ENCODE measurements around the gene HJURP. TPM values are rescaled to one million over a fixed set of nuclear protein-coding genes. Genes with fewer than 3 reads are reported as not detected.

Gene HJURP
- total RNA-seq, 4 donors from 2014 or later: 0.15 to 3.1 (median 2.5) TPM; not detected in 1

GRCh38 chr2:233813236-233814055, 40.9 kb downstream of the HJURP start:
- ATAC-seq: no peak
- H3K4me3 ChIP-seq: no peak overlapping the region
- H3K4me1 ChIP-seq: no peaks in the 10 kb centered on the region
- H3K9me3 ChIP-seq: peaks cover 0 to 7% (median 0%) of the 10 kb centered on the region in 3 donors
- H3K36me3 ChIP-seq: no peaks in the 10 kb centered on the region
- H3K27ac ChIP-seq: no peak overlapping the region
- 80 to 100% methylated on average over 1 of the region's 3 CpGs for WGBS, 2 donors (ENCODE audit: low coverage in 1 of 2)
- TF ChIP-seq POLR2A (IDR thresholded peaks at IDR 0.05): no peak
- TF ChIP-seq EP300 (IDR thresholded peaks at IDR 0.05): no peak
- no peak for TF ChIP-seq POLR2AphosphoS5 (IDR thresholded peaks at IDR 0.05)
- TF ChIP-seq CTCF (IDR thresholded peaks at IDR 0.05): no peak
- H3K27me3 ChIP-seq: peaks cover 18% of the 10 kb centered on the region

DNA sequence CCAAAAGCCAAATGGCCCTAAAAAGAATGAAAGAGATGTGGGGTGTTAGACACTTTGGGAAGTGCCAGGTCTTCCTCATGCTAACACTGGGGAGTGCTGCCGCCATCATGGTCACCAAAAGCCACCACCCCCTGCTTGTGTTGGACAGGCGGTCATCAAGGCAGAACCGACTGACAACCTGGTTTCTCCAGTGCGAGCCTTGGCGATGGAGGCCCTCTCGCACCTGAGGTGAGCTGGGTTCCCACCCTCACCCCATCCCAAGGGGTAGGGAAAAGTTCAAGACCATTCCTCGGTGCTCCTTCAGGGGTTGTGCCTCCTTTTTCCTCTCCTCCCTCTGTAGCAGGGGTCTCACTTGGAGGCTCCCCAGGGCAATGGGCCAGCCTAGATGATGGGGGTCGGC, 42.6 kb downstream of the HJURP start:
- no peak overlapping the region for H3K4me3 ChIP-seq
- H3K9me3 ChIP-seq: peaks cover 0 to 5% (median 0%) of the 10 kb centered on the region in 3 donors
- no peak for ATAC-seq
- no peaks in the 10 kb centered on the region for H3K4me1 ChIP-seq
- H3K27me3 ChIP-seq: peaks cover 30% of the 10 kb centered on the region
- 67 to 83% methylated on average over 1 to 2 of the region's 8 CpGs for WGBS, 2 donors (ENCODE audit: low coverage in 1 of 2)
- no peak for TF ChIP-seq CTCF (IDR thresholded peaks at IDR 0.05)
- TF ChIP-seq POLR2AphosphoS5 (IDR thresholded peaks at IDR 0.05): no peak
- TF ChIP-seq POLR2A (IDR thresholded peaks at IDR 0.05): no peak
- no peak for TF ChIP-seq EP300 (IDR thresholded peaks at IDR 0.05)
- H3K36me3 ChIP-seq: no peaks in the 10 kb centered on the region
- no peak overlapping the region for H3K27ac ChIP-seq

GRCh38 chr2:233811087-233811486, 43.2 kb downstream of the HJURP start:
- ATAC-seq: no peak
- no peaks in the 10 kb centered on the region for H3K4me1 ChIP-seq
- H3K27ac ChIP-seq: no peak overlapping the region
- H3K9me3 ChIP-seq: no peaks in the 10 kb centered on the region
- H3K36me3 ChIP-seq: no peaks in the 10 kb centered on the region
- no peak for TF ChIP-seq CTCF (IDR thresholded peaks at IDR 0.05)
- TF ChIP-seq POLR2A (IDR thresholded peaks at IDR 0.05): no peak
- no peak for TF ChIP-seq EP300 (IDR thresholded peaks at IDR 0.05)
- TF ChIP-seq POLR2AphosphoS5 (IDR thresholded peaks at IDR 0.05): no peak
- no peak overlapping the region for H3K4me3 ChIP-seq
- H3K27me3 ChIP-seq: peaks cover 30% of the 10 kb centered on the region
- WGBS, 2 donors (ENCODE audit: low coverage in 1 of 2): 80% methylated on average over 3 of the region's 4 CpGs; no CpG with 5 or more reads in 1 of the 2 donors

- TF ChIP-seq POLR2A (IDR thresholded peaks at IDR 0.05) (no peak), POLR2AphosphoS5 (IDR thresholded peaks at IDR 0.05) (no peak), CTCF (IDR thresholded peaks at IDR 0.05) (no peak), EP300 (IDR thresholded peaks at IDR 0.05) (no peak)
- no peaks in the 10 kb centered on the region for H3K4me1 ChIP-seq
- peaks cover 30% of the 10 kb centered on the region for H3K27me3 ChIP-seq
- H3K4me3 ChIP-seq: no peak overlapping the region
- no peak overlapping the region for H3K27ac ChIP-seq
- no peak for ATAC-seq
- no peaks in the 10 kb centered on the region for H3K9me3 ChIP-seq
- WGBS, 2 donors (ENCODE audit: low coverage in 1 of 2): 94 to 100% methylated on average over 2 to 3 of the region's 6 CpGs
- no peaks in the 10 kb centered on the region for H3K36me3 ChIP-seq
Observed at GRCh38 chr2:233810385-233810784, 44.0 kb downstream of the HJURP start.

All from gastroesophageal sphincter (tissue), 4 donors.